HG02870 (cell line): Measurements from ENCODE around the gene ASB1.
"Not testable (repeated sequence)": the region's sequence is repeated elsewhere in the genome, so short reads cannot be mapped to it uniquely, and the experiment has no call there.

Experiments
- ATAC-seq: cut with Tn5 transposase; IDR thresholded peaks from one replicate; pipeline ENCODE4 v1.9.1; 2021; ENCODE audit warnings: mild to moderate bottlenecking, moderate library complexity; ENCODE audit not compliant: unreplicated experiment

The ASB1 gene

DNA sequence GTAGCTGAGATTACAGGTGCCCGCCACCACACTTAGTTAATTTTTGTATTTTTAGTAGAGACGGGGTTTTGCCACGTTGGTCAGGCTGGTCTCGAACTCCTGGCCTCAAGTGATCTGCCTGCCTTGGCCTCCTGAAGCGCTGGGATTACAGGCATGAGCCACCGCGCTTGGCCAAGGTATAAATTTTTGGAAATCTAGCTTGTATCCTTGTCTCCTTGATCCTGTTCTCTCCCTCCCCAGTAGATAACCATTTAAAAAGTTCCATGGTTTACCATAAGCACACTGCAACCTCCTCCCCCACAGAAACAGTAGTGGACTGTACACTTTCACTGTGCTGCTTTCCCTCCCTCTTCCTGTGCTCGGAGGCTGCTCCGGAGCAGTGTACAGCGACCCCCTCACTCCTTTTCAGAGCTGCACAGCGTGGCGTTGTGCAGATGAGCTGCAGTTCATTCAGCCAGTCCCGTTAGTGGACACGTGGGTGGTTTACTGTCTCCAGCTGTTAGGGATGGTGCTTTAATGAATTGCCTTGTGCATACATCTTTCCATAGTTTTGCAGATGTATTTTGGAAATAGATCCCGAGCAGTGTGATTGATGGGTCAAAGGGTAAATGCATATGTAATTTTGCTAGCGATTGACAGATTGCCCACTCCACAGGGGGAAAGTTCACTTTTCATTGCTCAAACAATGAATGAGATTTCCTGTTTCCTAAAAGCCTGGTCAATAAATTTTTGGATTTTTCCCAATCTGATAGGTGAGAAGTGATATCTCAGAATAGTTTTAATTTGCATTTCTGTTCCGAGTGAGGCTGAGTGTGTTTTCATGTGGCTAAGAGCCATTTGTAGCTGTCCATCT, 14.8 kb downstream of the ASB1 start:
- no peak for ATAC-seq

- ATAC-seq: not testable (repeated sequence)
Observed at GRCh38 chr2:238442257-238442656, 15.5 kb downstream of the ASB1 start.

- ATAC-seq: no peak
Observed at GRCh38 chr2:238444242-238444641, 17.5 kb downstream of the ASB1 start.

GRCh38 chr2:238445409-238446190, 18.9 kb downstream of the ASB1 start:
- ATAC-seq: no peak

DNA sequence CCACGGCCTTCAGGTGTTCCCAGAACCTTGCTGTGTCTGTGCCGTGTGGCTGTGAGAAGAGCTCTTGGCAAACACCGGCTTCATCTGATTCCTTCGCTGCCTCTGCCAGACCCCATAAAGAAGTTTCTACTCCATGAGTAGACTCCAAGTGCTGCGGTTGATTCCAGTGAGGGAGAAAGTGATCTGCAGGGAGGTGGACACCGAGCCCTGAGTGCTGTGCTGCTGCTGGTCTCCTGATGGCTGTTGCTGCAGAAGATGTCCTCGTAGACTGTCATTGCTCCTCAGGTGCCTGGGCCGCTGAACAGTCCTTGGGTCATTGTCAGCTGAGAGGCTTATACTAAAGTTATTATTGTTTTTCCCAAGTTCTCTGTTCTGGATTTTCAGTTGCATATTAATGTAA, 19.6 kb downstream of the ASB1 start:
- ATAC-seq: no peak

DNA sequence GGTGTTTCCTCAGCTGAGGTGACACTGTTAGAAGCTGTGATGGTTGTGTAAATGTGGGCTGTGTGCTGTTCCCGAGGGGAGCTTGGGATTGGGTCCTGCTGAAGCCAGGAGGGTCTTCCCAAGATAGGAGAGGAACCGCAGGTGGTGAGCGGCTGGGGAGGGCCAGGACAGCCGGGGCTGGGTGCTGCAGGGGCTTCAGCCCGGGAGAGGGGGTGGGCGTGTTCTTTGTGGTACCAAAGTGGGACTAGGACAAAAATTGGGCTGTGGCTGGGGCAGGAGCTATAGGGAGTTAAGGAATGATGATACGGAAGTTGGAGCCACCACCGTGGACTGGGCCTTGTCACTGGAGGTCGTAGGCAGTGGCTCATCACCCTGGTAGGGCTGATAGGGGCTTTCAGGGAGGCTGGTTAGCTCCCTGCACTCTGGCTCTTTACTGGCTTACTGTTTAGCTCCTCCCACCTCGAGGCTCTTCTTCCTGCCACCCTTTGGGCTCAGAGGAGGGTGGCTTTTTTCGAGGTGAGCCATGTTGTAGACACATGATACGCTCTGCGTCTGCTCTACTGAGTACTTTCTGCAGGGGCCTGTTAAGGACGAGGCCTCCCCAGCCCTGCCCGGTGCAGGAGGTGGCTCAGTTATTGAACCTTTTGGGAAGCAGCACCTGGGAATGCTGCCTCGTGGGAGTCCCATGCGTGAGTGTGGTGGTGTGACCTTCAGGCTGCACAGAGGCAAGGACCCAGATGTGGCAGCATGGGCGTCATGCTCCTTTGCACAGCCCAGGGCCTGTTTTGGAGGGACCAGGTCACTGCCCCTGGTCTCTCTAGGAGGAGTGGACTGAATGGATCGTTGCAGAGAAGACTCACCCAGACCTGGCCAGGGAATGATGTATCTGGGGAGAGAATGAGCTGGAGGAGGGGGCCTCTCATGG, 21.6 kb downstream of the ASB1 start:
- no peak for ATAC-seq

- ATAC-seq: no peak
Observed at GRCh38 chr2:238449241-238449640, 22.5 kb downstream of the ASB1 start.

- no peak for ATAC-seq
Observed at GRCh38 chr2:238449909-238450417, 23.2 kb downstream of the ASB1 start.

DNA sequence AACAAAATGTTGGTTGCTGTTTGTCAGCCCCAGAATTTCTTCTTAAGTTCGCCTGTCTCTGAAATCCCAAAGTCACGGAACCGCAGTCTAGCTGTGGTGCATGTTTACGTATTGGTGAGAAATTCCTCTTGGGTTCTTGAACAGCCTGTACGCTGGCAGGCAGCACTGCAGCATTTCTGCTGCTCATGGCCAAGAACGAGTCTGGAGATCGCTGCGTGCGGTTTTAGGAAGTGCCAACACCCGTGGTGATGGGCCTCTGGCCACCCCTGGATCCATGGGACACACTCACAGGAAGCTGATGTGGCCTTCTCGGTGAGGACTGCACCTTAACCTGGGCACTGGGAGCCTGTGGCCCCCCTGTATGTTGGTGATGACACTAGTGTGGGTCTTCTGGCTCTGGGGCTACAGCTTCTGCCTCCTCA, 23.7 kb downstream of the ASB1 start:
- ATAC-seq: no peak

DNA sequence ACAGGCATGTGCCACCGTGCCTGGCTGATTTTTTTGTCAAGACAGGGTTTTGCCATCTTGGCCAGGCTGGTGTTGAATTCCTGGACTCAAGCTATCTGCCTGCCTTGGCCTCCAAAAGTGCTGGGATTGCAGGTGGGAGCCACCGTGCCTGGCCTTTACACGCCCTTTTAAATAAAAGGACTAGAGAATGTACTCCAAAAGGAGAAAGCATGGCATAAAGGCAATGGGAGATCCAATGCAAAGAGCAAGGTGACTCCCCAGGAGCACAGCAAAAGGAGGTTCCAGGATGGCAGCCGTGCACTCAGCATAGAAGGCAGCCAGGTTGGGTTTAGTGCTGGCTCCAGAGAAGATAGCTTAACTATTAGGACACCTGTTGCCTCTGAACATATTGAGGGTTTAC, 27.1 kb downstream of the ASB1 start:
- no peak for ATAC-seq

DNA sequence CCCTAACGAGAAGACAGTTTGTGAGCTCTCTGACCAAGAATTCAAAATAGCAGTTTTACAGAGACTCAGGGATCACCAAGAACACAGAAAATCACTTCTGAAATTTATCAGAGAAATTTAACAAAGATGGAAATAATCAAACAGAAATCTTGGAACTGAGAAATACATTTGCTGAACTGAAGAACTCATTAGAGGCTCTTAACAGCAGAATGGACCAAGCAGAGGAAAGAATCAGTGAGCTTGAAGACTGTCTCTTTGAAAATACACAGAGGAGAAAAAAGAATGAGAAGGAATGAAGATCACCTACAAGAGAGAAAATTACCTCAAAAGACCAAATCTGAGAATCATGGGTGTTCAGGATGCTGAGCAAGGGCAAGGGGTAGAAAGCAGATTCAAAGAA, 29.7 kb downstream of the ASB1 start:
- ATAC-seq: no peak

DNA sequence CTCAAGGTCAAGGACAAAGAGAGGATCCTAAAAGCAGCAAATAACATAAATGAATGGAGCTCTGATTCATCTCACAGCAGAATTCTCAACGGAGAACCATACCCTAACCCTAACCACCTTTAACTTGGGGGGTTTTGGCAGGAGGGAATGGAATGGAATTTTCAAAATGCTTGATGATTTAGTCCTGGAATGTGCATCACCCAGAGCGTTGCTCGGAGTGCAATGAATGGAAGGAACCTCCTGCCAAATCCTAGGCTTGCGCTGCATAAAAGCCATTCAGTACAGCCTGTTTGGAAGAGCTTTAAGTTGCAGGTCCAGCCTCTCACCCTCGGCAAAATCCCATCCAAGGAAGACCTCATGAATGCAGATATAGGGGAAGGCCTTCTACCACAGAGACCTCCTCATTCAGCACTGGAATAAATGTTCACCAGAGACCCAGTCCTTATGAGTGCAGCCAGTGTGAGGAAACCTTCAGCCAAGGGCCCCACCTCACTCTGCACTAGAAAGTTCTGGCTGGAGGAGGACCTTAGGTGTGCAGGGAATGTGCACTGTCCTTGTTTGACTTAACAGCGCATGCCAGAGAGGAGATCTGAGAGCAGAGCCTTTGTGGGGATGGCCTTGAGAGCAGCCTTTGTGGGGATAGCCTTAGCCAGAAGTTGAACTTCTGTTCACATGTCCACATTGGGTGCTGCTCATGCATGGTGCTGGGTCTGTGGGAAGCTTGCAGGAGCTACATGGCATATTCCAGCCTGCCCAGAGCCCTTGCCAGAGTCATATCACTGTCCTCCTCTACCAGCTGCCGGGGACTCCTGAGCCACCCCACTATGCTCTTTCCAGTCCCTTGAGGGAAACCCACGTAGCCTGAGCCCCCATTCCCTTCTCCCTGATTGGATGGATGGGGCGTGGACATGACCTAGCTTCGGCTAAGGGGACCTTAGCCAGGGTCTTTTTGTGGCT, 30.5 kb downstream of the ASB1 start:
- ATAC-seq: no peak

DNA sequence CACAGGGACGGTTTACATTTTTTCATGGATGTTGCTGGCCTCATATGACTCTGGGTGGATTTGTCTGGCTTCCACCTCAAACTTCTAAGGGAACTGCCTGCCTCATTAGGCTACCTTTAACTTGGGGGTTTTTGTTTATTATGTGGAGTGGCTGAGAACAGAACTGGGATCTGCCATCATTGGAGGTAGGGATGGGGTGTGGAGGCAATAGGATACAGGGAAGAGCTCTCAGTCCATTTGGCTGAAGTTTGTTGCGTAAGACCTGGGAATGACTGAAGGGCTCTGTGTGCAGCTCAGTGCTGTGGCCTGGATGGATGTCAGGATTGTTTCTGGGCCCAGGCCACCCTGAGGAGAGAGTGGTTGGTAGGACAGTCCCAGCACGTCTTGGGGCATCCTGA, 31.2 kb downstream of the ASB1 start:
- ATAC-seq: no peak

- ATAC-seq: no peak
Observed at GRCh38 chr2:238458651-238459050, 31.9 kb downstream of the ASB1 start.

- no peak for ATAC-seq
Observed at GRCh38 chr2:238459081-238459629, 32.4 kb downstream of the ASB1 start.

- no peak for ATAC-seq
Observed at GRCh38 chr2:238461051-238461450, 34.3 kb downstream of the ASB1 start.

DNA sequence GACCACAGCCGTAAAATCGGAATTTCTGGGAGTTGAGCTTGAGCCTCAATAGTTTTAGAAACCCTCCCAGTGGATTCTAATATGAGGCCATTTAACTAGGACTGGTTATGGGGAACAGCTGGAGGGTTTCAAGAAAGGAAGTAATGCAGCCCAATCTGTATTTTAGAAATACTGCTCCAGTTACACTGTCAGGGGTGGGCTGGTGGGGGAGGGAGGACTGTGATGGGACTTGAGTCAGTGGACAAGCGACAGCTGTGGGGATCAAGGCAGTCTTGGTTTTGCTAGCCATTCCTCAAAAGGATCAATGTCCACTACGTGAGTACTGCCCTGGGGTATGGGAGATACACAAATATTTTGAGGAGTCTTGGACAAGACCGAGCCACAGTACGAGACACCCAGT, 34.8 kb downstream of the ASB1 start:
- no peak for ATAC-seq

GRCh38 chr2:238461916-238462315, 35.2 kb downstream of the ASB1 start:
- ATAC-seq: no peak

- no peak for ATAC-seq
Observed at GRCh38 chr2:238462782-238463396, 36.2 kb downstream of the ASB1 start.
